ENCODE measurements around the gene CTSZ. TPM values are rescaled to one million over a fixed set of nuclear protein-coding genes. Genes with fewer than 3 reads are reported as not detected.
A peak's percentile ranks its signal among the peaks of the same experiment; 100 is the strongest.
"Not testable (repeated sequence)": the region's sequence is repeated elsewhere in the genome, so short reads cannot be mapped to it uniquely, and the experiment has no call there.

CTSZ gene
- total and polyA plus RNA-seq, 2 experiments from 2014 or later = 0.58 to 41.4 TPM

GRCh38 chr20:58953050-58953449, 54.0 kb downstream of the CTSZ start:
- no peak overlapping the region for H3K4me2 ChIP-seq
- ATAC-seq = no peak
- no peaks in the 10 kb centered on the region for H4K20me1 ChIP-seq (replicated peaks; ENCODE audit: insufficient read depth)
- TF ChIP-seq JUNB (IDR thresholded peaks at IDR 0.05; ENCODE audit: unreplicated experiment) = no peak
- TF ChIP-seq ZNF331 (CRISPR knock-in tag; IDR thresholded peaks at IDR 0.05; ENCODE audit: low read depth) = no peak
- H3K27me3 ChIP-seq (ENCODE audit: insufficient read depth) = no peaks in the 10 kb centered on the region
- Mint-ChIP-seq H3K4me3 (no peak overlapping the region), H3K27ac (no peak overlapping the region), H3K36me3 (ENCODE audit: low read depth) (no peaks in the 10 kb centered on the region), H3K4me1 (no peaks in the 10 kb centered on the region), H3K9me3 (no peaks in the 10 kb centered on the region; the same call in 2 of the 3 replicates), H3K27me3 (ENCODE audit: insufficient read depth, low read depth, poor library complexity) (no peaks in the 10 kb centered on the region)
- H3K79me2 ChIP-seq (replicated peaks; ENCODE audit: insufficient read depth) = no peaks in the 10 kb centered on the region
- no peaks in the 10 kb centered on the region for H3K4me1 ChIP-seq (ENCODE audit: insufficient read depth)
- H3K27ac ChIP-seq (ENCODE audit: low read depth) = no peak overlapping the region
- H2AFZ ChIP-seq = no peak overlapping the region
- no peak for DNase-seq (ENCODE audit: low spot score)
- no peak overlapping the region for H3K4me3 ChIP-seq
- H3K36me3 ChIP-seq (ENCODE audit: insufficient read depth) = no peaks in the 10 kb centered on the region
- H3F3A ChIP-seq (replicated peaks; ENCODE audit: low read depth) = no peaks in the 10 kb centered on the region
- H3K9me2 ChIP-seq (ENCODE audit: insufficient read depth) = no peaks in the 10 kb centered on the region

DNA sequence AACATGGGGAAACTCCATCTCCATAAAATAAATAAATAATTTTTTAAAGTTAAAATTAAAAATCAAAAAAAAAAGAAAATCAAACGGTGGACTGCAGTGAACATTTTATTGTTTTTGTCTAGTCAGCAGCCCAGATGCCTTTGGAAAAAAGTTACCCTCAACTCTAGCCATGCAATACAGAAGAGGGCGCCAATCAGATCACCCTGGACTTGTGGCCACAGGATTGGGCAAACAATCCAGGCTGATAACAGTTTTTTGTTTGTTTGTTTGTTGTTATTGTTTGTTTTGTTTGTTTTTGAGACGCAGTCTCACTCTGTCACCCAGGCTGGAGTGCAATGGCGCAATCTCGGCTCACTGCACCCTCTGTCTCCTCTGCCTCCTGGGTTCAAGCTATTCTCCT, 56.5 kb downstream of the CTSZ start:
- H3K9me2 ChIP-seq (ENCODE audit: insufficient read depth) = no peaks in the 10 kb centered on the region
- no peaks in the 10 kb centered on the region for H3K79me2 ChIP-seq (replicated peaks; ENCODE audit: insufficient read depth)
- DNase-seq (ENCODE audit: low spot score) (no peak), ATAC-seq (peak; percentile 34; the same call in 1 of the 3 replicates)
- H3K36me3 ChIP-seq (ENCODE audit: insufficient read depth) = no peaks in the 10 kb centered on the region
- no peaks in the 10 kb centered on the region for H3K27me3 ChIP-seq (ENCODE audit: insufficient read depth)
- H2AFZ ChIP-seq = peak overlapping the region; percentile 76; the same call in 1 of the 2 replicates
- Mint-ChIP-seq H3K36me3 (ENCODE audit: low read depth) (no peaks in the 10 kb centered on the region), H3K4me1 (no peaks in the 10 kb centered on the region), H3K27ac (no peak overlapping the region), H3K9me3 (no peaks in the 10 kb centered on the region; the same call in 2 of the 3 replicates), H3K4me3 (no peak overlapping the region), H3K27me3 (ENCODE audit: insufficient read depth, low read depth, poor library complexity) (no peaks in the 10 kb centered on the region)
- H3K4me2 ChIP-seq = no peak overlapping the region
- H3K4me1 ChIP-seq (ENCODE audit: insufficient read depth) = no peaks in the 10 kb centered on the region
- no peak overlapping the region for H3K27ac ChIP-seq (ENCODE audit: low read depth)
- no peaks in the 10 kb centered on the region for H3F3A ChIP-seq (replicated peaks; ENCODE audit: low read depth)
- no peak overlapping the region for H3K4me3 ChIP-seq
- TF ChIP-seq CREB1 (CRISPR knock-in tag; IDR thresholded peaks at IDR 0.05; ENCODE audit: low read depth) (no peak), STAT1 (IDR thresholded peaks at IDR 0.05; ENCODE audit: unreplicated experiment) (no peak), CTCF (conservative IDR thresholded peaks at IDR 0.05; ENCODE audit: low read depth in 2 of 2) (peak; percentile 23 to 58; a peak in 2 of 4 replicates)
- no peaks in the 10 kb centered on the region for H4K20me1 ChIP-seq (replicated peaks; ENCODE audit: insufficient read depth)

GRCh38 chr20:58947797-58948388, 59.2 kb downstream of the CTSZ start:
- not testable (repeated sequence) for H2AFZ ChIP-seq, H3K27ac Mint-ChIP-seq

More at GRCh38 chr20:58947797-58948388, 59.2 kb downstream of the CTSZ start:
- not testable (repeated sequence) for H3K79me2 ChIP-seq (replicated peaks; ENCODE audit: insufficient read depth); H4K20me1 ChIP-seq (replicated peaks; ENCODE audit: insufficient read depth); H3K27me3 ChIP-seq (ENCODE audit: insufficient read depth); H3K27ac ChIP-seq (ENCODE audit: low read depth); H3K4me2 ChIP-seq; H3K4me1 ChIP-seq (ENCODE audit: insufficient read depth); H3K4me3 ChIP-seq; H3K27me3 Mint-ChIP-seq (ENCODE audit: insufficient read depth, low read depth, poor library complexity); H3K9me3 Mint-ChIP-seq; H3F3A ChIP-seq (replicated peaks; ENCODE audit: low read depth); H3K9me2 ChIP-seq (ENCODE audit: insufficient read depth); H3K36me3 ChIP-seq (ENCODE audit: insufficient read depth); H3K4me1 Mint-ChIP-seq; DNase-seq (ENCODE audit: low spot score); H3K36me3 Mint-ChIP-seq (ENCODE audit: low read depth); H3K4me3 Mint-ChIP-seq; ATAC-seq
